Measurements from ENCODE around the gene AGA. TPM values are rescaled to one million over a fixed set of nuclear protein-coding genes. Genes with fewer than 3 reads are reported as not detected.

AGA gene
- total and polyA plus RNA-seq, 12 donors: 4.1 to 12.7 (median 7.9) TPM

GRCh38 chr4:177400030-177400429 lies 42.2 kb downstream of the AGA start:
- Histone ChIP-seq H3K9me3 (peaks cover 0 to 9% (median 0%) of the 10 kb centered on the region in 11 donors), H3K4me1 (peaks cover 0 to 10% (median 0%) of the 10 kb centered on the region in 9 donors), H3K27ac (no peak overlapping the region), H3K4me3 (no peak overlapping the region), H3K36me3 (no peaks in the 10 kb centered on the region), H3K27me3 (peaks cover 0 to 5% (median 0%) of the 10 kb centered on the region in 7 donors)
- 64 to 68% methylated on average over 2 of the region's 2 CpGs for WGBS, 2 donors
- ATAC-seq: no peak
- TF ChIP-seq CTCF (IDR thresholded peaks at IDR 0.05): no peak
- DNase-seq: no peak
- intact Hi-C loops (cut with DNase I): no loop called here

- H3K9me3 ChIP-seq: peaks cover 0 to 9% (median 0%) of the 10 kb centered on the region in 11 donors
- no peak overlapping the region for H3K27ac ChIP-seq
- H3K36me3 ChIP-seq: no peaks in the 10 kb centered on the region
- DNase-seq (no peak), ATAC-seq (no peak)
- intact Hi-C loops (cut with DNase I): no loop called here
- TF ChIP-seq CTCF (IDR thresholded peaks at IDR 0.05): no peak
- H3K27me3 ChIP-seq: peaks cover 0 to 8% (median 0%) of the 10 kb centered on the region in 7 donors
- no peak overlapping the region for H3K4me3 ChIP-seq
- 93 to 94% methylated on average over 2 of the region's 2 CpGs for WGBS, 2 donors
- H3K4me1 ChIP-seq: no peaks in the 10 kb centered on the region
Measured at GRCh38 chr4:177396352-177396751, 45.9 kb downstream of the AGA start.

DNA sequence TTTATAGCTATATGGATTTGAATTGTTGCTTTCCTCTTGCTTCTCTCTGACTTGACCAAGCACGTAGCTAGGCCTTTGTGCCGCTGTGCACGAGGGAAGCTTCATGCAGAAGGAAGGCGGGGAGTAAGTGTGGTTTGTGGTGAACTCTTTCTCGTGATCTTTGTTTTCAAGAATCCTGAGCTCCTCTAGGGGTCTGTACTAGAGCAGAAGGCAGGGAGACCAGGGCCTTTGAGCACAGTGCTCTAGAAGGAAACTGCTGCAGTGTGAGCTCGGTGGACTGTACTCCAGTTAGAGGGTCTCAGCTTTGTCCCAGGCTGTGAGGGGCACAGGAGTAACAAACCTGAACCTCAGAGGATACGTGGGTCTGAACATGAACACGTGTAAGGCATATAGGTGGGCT lies 49.0 kb downstream of the AGA start:
- Histone ChIP-seq H3K27ac (no peak overlapping the region), H3K4me1 (no peaks in the 10 kb centered on the region), H3K9me3 (peaks cover 0 to 8% (median 0%) of the 10 kb centered on the region in 11 donors), H3K4me3 (no peak overlapping the region), H3K27me3 (peaks cover 0 to 8% (median 0%) of the 10 kb centered on the region in 7 donors), H3K36me3 (no peaks in the 10 kb centered on the region)
- intact Hi-C loops (cut with DNase I): no loop called here
- TF ChIP-seq CTCF (IDR thresholded peaks at IDR 0.05): no peak
- 68 to 75% methylated on average over 8 of the region's 8 CpGs for WGBS, 2 donors
- no peak for DNase-seq
- no peak for ATAC-seq

- peaks cover 0 to 8% (median 0%) of the 10 kb centered on the region in 7 donors for H3K27me3 ChIP-seq
- TF ChIP-seq CTCF (IDR thresholded peaks at IDR 0.05): no peak
- no peak overlapping the region for H3K4me3 ChIP-seq
- ATAC-seq (no peak), DNase-seq (no peak)
- WGBS, 2 donors: 79 to 82% methylated on average over 6 of the region's 6 CpGs
- no peaks in the 10 kb centered on the region for H3K9me3 ChIP-seq
- no peaks in the 10 kb centered on the region for H3K36me3 ChIP-seq
- intact Hi-C loops (cut with DNase I): no loop called here
- H3K27ac ChIP-seq: no peak overlapping the region
- no peaks in the 10 kb centered on the region for H3K4me1 ChIP-seq
Measured at GRCh38 chr4:177391953-177392352, 50.3 kb downstream of the AGA start.

Measured in heart right ventricle (tissue), 16 donors.